Astrocyte (in vitro differentiated cells and primary cell): ENCODE data around the gene KCNJ5.

Source experiments
- CTCF ChIP-seq: IDR thresholded peaks from 2 replicates; pipeline ENCODE4 v1.5.1; 2011; ENCODE audit warnings: low read depth, mild to moderate bottlenecking, inconsistent platforms, low read length, moderate library complexity; ENCODE audit not compliant: insufficient read depth
- EZH2 ChIP-seq: IDR thresholded peaks from 2 replicates; pipeline ENCODE4 v1.6.1; 2012; ENCODE audit warnings: mild to moderate bottlenecking, low read length, inconsistent platforms; ENCODE audit not compliant: insufficient read depth

GRCh38 chr11:128841461-128842072, 49.6 kb upstream of the KCNJ5 start:
- TF ChIP-seq CTCF: no peak
- no peak for TF ChIP-seq EZH2
